Mononuclear cell (primary cell): ENCODE measurements around the gene RXRG. TPM values are rescaled to one million over a fixed set of nuclear protein-coding genes. Genes with fewer than 3 reads are reported as not detected.

Experiments used
- H3K27me3 ChIP-seq: 2 replicates; pipeline ENCODE4 v1.6.0; 2011; ENCODE audit warnings: low read length, control low read depth; ENCODE audit not compliant: insufficient read depth
- H3K4me1 ChIP-seq: 2 replicates; pipeline ENCODE4 v1.5.1; 2011; ENCODE audit warnings: mild to moderate bottlenecking, low read length, control low read depth; ENCODE audit not compliant: insufficient read depth
- H3K4me3 ChIP-seq: 2 replicates; pipeline ENCODE4 v1.5.1; 2011; ENCODE audit warnings: mild to moderate bottlenecking, low read length, moderate library complexity
- H3K9me3 ChIP-seq: 2 replicates; pipeline ENCODE4 v1.5.1; 2011; ENCODE audit warnings: low read depth, mild to moderate bottlenecking, control low read depth, low read length
- total RNA-seq: library from RNA; depleted of rRNA; stranded (reverse); fragments of >200 nt; gene quantifications from one replicate; pipeline ENCODE4 v1.2.3, GENCODE V29; 2012

The RXRG gene
- total RNA-seq, 1 donor, result not detected

GRCh38 chr1:165376041-165376810 is 68.7 kb downstream of the RXRG start:
- peaks cover 15% of the 10 kb centered on the region for H3K4me1 ChIP-seq
- peaks cover 78% of the 10 kb centered on the region for H3K27me3 ChIP-seq
- no peak overlapping the region for H3K4me3 ChIP-seq
- no peaks in the 10 kb centered on the region for H3K9me3 ChIP-seq

GRCh38 chr1:165375623-165376022 is 69.3 kb downstream of the RXRG start:
- Histone ChIP-seq H3K4me1 (peaks cover 15% of the 10 kb centered on the region), H3K9me3 (no peaks in the 10 kb centered on the region), H3K27me3 (peaks cover 83% of the 10 kb centered on the region), H3K4me3 (no peak overlapping the region)

GRCh38 chr1:165371588-165372225 is 73.2 kb downstream of the RXRG start:
- H3K4me1 ChIP-seq, result peaks cover 10% of the 10 kb centered on the region
- peaks cover 78% of the 10 kb centered on the region for H3K27me3 ChIP-seq
- no peak overlapping the region for H3K4me3 ChIP-seq
- H3K9me3 ChIP-seq, result no peaks in the 10 kb centered on the region

GRCh38 chr1:165369255-165369848 is 75.6 kb downstream of the RXRG start:
- no peaks in the 10 kb centered on the region for H3K9me3 ChIP-seq
- peaks cover 62% of the 10 kb centered on the region for H3K27me3 ChIP-seq
- H3K4me1 ChIP-seq, result no peaks in the 10 kb centered on the region
- no peak overlapping the region for H3K4me3 ChIP-seq

GRCh38 chr1:165367375-165367993 is 77.4 kb downstream of the RXRG start:
- Histone ChIP-seq H3K9me3 (no peaks in the 10 kb centered on the region), H3K27me3 (peaks cover 52% of the 10 kb centered on the region), H3K4me3 (no peak overlapping the region), H3K4me1 (no peaks in the 10 kb centered on the region)

GRCh38 chr1:165365341-165365740 is 79.6 kb downstream of the RXRG start:
- H3K27me3 ChIP-seq, result peaks cover 52% of the 10 kb centered on the region
- no peaks in the 10 kb centered on the region for H3K4me1 ChIP-seq
- H3K4me3 ChIP-seq, result no peak overlapping the region
- H3K9me3 ChIP-seq, result no peaks in the 10 kb centered on the region

GRCh38 chr1:165364568-165365133 is 80.3 kb downstream of the RXRG start:
- Histone ChIP-seq H3K4me1 (no peaks in the 10 kb centered on the region), H3K9me3 (no peaks in the 10 kb centered on the region), H3K4me3 (no peak overlapping the region), H3K27me3 (peaks cover 50% of the 10 kb centered on the region)

- peaks cover 83% of the 10 kb centered on the region for H3K27me3 ChIP-seq
- no peaks in the 10 kb centered on the region for H3K4me1 ChIP-seq
- no peaks in the 10 kb centered on the region for H3K9me3 ChIP-seq
- H3K4me3 ChIP-seq, result no peak overlapping the region
Observed at GRCh38 chr1:165356876-165357275, 88.0 kb downstream of the RXRG start.

GRCh38 chr1:165355977-165356811 is 88.7 kb downstream of the RXRG start, which contains the start of gene LMX1A:
LMX1A (minus strand) TSS chr1:165356715; CDS start chr1:165355559, 1,156 bp downstream.
- H3K4me1 ChIP-seq, result no peaks in the 10 kb centered on the region
- no peaks in the 10 kb centered on the region for H3K9me3 ChIP-seq
- H3K4me3 ChIP-seq, result no peak within 1 kb of the TSS
- H3K27me3 ChIP-seq, result peaks cover 85% of the 10 kb centered on the region

GRCh38 chr1:165355139-165355976 is 89.6 kb downstream of the RXRG start:
- Histone ChIP-seq H3K9me3 (no peaks in the 10 kb centered on the region), H3K4me3 (no peak overlapping the region), H3K4me1 (no peaks in the 10 kb centered on the region), H3K27me3 (peaks cover 86% of the 10 kb centered on the region)

- Histone ChIP-seq H3K9me3 (no peaks in the 10 kb centered on the region), H3K27me3 (peaks cover 87% of the 10 kb centered on the region), H3K4me1 (no peaks in the 10 kb centered on the region), H3K4me3 (no peak overlapping the region)
Observed at GRCh38 chr1:165354739-165355138, 90.2 kb downstream of the RXRG start.

GRCh38 chr1:165353731-165354671 is 90.9 kb downstream of the RXRG start:
- Histone ChIP-seq H3K4me3 (no peak overlapping the region), H3K9me3 (no peaks in the 10 kb centered on the region), H3K27me3 (peaks cover 94% of the 10 kb centered on the region), H3K4me1 (no peaks in the 10 kb centered on the region)
